Measurements from ENCODE around the gene TMEM185B. TPM values are rescaled to one million over a fixed set of nuclear protein-coding genes. Genes with fewer than 3 reads are reported as not detected.
A peak's percentile ranks its signal among the peaks of the same experiment; 100 is the strongest.
"Not testable (repeated sequence)": the region's sequence is repeated elsewhere in the genome, so short reads cannot be mapped to it uniquely, and the experiment has no call there.

TMEM185B gene
- total RNA-seq, 1 donor from 2014 or later = 35.9 TPM

DNA sequence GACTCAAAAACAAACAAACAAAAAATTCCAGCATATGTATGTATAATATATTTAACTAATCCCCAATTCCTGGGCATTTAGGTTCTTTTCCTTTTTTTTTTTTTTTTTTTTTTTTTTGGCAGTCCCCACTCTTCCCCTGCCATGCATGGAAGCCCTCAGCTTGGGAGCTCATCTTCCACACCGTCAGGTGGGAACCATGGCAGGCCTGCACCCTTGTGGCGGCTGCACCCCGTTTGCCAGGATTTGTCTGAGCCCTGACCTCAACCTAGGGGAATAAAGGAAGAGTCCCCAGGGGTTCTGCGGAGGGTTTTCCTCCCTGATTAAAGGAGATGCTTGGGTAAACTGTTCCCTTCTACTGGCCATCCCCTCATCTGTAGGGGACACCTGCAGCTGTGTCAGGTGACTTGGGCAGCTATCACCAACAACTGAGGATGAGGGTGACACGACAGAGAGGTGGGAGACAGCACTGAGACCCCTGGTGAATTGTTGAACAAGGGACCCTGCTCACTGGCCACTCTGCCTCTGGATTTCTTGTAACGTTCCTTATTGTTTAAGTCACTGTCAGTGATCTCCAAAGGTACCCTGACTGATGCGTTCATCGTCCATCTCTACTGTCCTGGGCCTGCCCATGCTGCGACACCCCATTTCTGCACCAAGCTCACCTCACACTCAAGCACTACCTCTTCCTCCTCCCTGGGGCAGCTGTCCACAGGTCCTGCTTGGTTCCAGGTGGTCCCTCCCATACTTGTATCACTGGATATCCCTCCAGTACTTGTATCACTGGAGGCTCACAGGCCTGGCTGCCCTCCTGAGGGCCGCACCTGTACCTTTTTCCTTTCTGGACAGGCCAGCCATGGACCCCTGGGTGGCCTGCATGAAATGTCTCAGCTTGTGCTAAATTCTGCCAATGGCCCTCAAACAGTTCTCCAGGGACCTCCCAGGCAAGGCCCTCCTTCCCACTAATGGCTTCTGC, 14.5 kb downstream of the TMEM185B start:
- DNase-seq (ENCODE audit: low spot score) = no peak

DNA sequence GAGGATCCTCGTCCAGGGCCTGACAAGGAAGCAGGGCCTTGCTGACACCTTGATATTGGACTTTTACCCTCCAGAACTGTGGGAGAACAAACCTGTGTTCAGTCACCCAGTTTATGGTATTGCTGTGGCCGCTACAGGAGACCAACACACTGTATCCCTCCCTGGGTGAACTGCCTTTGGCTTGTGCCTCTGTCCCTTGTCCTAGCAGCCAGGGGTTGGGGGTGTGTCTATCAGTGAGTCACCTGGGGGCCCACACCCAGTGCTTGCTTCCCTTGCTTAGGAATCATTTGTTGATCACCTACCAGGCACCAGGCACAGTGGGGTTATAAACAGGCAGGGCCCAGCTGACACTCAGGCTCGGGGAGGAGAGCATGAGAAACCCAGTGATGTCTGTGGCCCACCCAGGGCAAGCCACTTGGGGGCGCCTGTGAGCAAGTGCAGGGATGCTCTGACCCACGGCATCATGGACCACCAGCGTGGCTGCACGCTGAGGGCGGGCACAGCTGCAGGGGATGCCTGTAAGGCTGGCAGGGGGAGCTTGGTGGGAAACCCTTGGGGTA, 17.1 kb downstream of the TMEM185B start:
- DNase-seq (ENCODE audit: low spot score) = no peak

GRCh38 chr2:120204945-120205670, 18.1 kb downstream of the TMEM185B start:
- DNase-seq (ENCODE audit: low spot score) = no peak

DNA sequence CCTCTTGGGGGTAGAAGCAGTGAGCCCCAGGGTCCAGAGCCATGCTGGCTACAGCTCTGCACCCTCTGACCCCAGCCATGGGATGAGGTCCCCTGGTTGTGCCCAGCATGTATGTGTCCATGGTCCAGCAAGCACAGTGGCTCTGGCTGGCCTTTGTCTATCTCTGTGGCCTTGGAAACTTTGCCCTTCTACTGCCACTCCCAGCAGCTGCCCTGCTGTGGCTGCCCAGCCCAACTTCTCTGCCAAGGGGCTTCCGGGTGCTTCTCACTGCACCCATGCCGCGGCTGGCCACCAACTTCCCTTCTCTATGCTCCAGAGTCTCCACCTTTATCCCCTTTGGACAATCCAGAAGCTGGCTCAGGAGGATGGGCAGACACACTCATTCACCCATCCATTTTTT, 18.8 kb downstream of the TMEM185B start:
- DNase-seq (ENCODE audit: low spot score) = no peak

- no peak for DNase-seq (ENCODE audit: low spot score)
Measured at GRCh38 chr2:120204022-120204405, 19.2 kb downstream of the TMEM185B start.

- DNase-seq (ENCODE audit: low spot score) = no peak
Measured at GRCh38 chr2:120203251-120204021, 19.8 kb downstream of the TMEM185B start.

- DNase-seq (ENCODE audit: low spot score) = not testable (repeated sequence)
Measured at GRCh38 chr2:120199817-120200459, 23.3 kb downstream of the TMEM185B start.

GRCh38 chr2:120195553-120195952, 27.6 kb downstream of the TMEM185B start:
- DNase-seq (ENCODE audit: low spot score) = no peak

DNA sequence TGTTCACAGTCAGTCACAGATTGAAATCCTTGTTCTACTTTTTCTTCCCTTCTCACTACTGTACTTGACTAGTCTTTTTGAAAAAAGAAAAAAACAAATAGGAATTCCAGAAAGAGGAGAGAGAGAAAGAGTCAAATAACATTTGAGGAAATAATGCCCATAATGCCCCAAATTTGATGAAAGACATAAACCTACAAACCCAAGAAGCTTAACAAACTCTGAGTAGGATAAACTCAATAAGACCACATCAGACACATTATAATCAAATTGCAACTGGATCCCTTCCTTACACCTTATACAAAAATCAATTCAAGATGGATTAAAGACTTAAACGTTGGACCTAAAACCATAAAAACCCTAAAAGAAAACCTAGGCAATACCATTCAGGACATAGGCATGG, 30.9 kb downstream of the TMEM185B start:
- no peak for DNase-seq (ENCODE audit: low spot score)

GRCh38 chr2:120189189-120189588, 34.0 kb downstream of the TMEM185B start:
- no peak for DNase-seq (ENCODE audit: low spot score)

DNA sequence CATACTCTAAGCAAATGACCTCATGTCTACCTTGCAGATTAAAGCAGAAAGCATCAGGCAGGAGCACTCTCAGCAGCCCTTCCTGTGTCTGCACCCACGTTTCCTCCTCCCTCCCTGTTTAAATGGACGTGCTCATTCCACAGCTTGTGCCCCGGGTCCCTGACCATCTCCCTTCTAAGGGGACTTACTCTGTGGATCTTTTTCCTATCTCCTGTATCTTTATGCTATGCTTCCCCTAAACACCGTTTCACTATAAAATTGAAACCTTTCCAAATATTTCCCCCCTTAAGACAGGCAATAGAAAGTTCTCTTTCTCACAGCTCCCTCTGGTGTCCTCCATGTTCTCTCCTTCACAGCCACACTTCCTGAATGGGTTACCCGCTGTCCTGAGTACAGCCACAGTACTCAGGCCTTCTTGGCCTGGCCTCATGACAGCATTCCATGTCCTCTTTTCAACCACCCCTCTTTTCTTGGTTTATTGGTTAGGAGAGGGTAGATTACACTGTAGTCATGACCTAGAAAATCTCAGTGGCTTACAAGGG, 41.1 kb downstream of the TMEM185B start:
- DNase-seq (ENCODE audit: low spot score) = no peak

DNA sequence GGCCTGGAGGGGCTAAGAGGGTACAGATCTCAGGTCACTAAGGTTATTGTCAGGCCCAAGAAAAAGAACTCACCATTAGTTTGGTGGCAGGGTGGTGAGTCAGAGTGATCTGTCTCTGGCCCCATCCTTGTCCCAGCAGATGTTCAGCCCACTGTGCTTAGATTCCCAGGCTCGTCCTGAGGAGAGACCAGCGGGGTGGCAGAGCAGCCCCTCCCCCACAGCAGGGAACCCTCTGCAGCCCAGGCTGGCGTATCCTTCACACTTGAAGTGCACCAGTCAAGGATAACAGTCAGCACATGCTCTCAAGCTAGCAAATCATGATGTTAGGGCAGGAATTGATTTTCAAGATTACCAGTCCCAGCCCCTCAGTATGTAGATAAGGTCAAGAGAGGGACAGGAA, 43.1 kb downstream of the TMEM185B start:
- no peak for DNase-seq (ENCODE audit: low spot score)

GRCh38 chr2:120179396-120179795, 43.8 kb downstream of the TMEM185B start:
- DNase-seq (ENCODE audit: low spot score) = no peak

DNA sequence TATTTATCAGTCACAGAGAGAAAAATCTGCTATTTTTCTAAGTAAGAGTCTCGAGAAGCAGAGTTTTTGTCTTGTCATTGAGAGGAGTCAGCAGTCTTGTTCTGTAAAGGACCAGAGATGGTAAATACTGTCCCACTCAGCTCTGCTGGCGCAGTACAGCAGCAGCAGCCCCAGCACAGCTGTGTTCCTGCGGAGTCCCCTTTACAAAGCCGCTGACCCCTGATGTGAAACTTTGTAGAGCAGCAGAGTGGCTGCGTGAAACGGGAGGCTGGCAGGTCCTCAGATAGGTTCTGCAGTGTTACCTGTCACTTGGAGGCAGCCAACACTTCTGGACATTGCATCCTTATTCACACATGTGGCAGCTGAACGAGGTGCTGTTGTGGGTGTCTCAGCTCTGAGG, 45.2 kb downstream of the TMEM185B start:
- DNase-seq (ENCODE audit: low spot score) = no peak

DNA sequence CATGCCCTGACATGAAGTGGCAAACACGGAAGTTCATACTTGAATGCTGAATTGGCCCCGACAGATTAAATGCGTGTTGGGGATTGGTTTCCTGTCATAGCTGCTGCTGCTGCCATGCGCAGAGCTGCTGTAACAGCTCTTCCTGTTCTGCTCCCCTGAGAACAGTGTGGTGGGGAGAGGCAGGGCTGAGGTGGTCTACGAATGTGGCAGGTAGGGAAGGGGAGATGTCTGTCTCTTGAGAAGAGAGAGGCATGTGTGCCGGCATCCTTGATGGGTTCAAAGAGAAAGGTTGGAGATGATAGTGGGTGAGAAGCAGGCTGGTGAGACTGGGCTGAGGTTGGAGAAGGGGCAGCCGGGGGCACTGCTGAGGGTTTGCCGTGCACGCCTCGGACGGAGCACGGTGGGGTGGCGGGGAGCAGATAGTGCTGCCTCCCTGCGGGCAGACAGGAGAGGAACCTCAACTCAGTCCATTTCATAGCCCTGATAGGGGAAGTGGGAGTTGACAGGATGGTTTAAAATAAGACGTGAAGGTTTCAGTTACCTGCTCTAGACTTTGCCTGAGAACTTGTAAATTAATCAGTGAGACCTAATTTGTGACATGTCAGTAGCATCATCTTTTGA, 46.1 kb downstream of the TMEM185B start:
- peak; percentile 77 for DNase-seq (ENCODE audit: low spot score)

DNA sequence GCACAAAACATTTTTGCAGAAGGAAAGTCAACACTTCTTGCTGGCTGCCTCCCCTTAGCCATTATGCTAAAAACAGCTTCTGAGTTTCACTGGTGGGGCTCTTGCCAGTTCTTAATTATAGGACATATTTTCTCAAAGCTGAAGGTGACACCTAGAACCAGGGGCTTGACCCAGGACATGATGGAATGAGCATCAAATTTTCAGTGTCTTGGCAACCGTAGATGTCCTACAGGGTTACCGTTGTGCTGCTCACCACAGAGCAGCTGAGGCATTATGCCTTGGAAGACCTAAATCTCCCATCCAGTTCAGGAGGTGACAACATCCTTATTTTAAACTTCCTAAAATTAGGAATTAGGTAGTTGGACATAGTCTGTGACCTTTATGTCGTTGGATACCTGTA, 46.7 kb downstream of the TMEM185B start:
- no peak for DNase-seq (ENCODE audit: low spot score)

DNA sequence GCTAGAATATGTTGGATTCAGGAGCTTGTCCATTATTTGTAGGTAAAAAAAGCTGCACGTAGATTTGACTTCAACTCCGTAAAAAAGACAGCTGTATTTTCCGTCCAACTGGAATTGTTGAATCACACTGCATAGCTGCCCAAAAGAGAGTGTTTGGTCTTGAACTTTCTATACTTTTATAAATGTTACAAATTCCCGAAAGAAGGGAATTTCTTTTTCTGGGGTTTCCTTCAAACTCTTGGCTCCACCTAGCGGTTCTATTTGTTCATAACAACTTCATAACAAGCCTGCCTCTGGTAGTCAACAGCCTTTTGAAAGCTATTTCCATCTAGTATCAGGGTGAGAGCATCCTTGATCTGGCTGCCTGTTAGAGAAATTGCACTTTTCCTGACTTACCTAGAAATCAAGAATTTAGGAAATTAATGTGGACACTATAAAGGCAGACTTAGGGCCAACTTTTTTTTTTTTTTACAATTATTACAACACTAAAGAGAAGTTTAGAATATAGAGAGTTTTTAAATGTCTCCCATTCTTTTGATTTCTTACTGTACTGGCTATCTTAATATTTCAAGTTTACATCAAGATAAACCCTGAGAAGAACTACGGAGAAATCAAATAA, 48.1 kb downstream of the TMEM185B start:
- DNase-seq (ENCODE audit: low spot score) = no peak

Data from ureter (tissue), 1 donor.